ENCODE results near the gene ARPC1B.
"Not testable (repeated sequence)": the region's sequence is repeated elsewhere in the genome, so short reads cannot be mapped to it uniquely, and the experiment has no call there.

The ARPC1B gene

DNA sequence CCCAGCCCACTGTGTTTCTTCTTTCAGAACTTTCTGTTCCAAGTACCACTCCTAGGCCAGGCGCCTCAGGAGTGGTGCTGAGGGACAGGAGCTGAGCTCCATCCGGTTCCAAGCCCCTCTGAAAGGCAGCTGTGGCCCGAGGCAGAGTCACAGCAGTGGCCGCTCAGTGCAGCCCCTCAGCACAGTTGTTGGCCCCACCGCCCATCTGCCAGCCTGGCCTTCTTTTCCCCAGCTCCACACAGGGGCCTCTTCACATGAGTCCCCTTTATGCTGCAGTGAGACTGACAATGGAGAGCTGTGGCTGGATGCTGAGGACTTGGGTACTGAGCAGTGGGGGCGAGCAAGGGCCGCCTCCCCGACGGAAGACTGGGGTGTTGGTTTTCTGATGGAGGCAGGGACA is 43.7 kb downstream of the ARPC1B start:
- DNase-seq, result no peak

DNA sequence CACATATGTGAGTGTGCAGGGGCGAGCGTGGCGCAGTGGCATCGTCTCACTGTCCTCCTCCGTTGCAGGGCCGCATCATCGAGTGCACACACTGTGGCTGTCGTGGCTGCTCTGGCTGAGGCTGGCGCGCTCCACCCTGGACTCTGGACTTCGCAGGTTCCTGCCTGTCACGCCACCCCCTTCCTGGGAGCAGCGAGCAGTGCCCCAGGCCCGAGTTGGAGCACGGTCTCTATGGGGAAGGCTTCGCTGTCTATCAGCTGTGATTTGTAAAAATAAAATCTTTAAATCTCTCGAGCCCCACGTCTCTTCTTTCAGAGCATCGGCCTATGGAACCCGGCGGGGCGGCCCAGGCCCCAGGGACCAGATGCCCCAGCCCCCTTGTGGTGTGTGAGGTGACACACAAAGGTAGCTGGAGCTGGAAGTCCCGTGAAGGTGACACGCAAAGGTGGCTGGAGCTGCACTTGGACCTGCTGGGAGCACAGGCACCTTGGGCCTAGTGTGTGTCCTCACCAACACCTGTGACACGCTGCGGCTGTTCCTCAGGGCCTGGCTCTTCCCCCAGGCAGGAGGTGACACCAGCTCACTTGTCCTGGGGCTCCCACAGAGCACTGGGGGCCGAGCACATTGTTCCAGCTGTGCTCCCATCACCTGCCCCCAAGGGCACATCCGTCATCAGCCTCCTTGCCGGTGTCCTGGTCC is 44.9 kb downstream of the ARPC1B start:
- DNase-seq, result no peak

GRCh38 chr7:99420213-99420612 is 45.7 kb downstream of the ARPC1B start:
- no peak for DNase-seq

DNA sequence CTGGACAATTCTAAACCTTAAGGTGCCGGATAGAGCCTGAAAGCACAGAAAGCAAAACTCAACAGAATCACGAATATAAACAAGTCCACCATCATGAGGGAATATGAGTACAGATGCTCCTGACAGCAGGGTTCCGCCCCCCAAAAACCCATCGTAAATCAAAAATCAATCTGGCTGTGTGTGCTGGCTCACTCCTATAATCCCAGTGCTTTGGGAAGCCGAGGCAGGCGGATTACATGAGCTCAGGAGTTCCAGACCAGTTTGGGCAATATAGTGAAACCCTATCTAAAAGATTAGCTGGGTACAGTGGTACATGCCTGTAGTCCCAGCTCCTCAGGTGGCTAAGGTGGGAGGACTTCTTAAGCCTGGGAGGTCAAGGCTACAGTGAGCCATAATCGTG is 46.5 kb downstream of the ARPC1B start:
- DNase-seq, result no peak

DNA sequence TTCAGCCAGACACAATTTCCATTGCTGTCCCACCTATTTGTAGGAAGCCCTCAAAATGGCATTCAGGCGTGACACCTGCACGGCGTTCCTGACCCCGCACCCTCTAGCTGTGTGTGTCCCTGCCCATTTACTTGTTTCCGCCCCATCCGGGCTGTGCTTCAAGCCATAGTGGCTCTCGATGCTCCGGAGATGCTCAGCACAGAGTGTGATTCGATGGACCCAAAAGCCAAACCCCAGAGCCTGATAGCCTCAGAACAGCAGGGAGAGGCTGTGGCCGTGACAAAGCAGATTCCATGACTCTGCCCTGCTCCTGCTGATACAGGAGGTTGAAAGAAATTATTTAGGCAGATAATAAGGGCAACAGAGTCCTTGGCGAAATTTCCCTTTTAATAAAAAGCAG is 47.7 kb downstream of the ARPC1B start:
- peak; percentile 65 for DNase-seq

DNA sequence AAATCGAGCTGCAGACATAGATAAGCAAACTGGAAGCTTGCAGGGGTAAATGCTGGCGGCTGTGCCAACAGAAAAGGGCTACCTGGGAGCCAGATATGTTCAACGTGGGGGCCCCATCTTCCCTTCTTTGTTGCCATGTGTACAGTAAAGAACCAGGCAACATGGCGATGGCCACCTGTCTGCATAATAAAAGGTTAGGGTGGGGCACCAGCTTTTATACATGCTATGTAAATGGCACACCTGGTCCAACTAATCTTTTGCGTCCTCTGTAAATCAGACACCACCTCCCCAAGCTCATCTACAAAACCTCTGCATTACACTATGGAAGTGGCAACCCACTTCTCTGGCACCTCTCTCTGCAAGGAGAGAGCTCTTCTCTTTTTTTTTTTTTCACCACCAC is 48.1 kb downstream of the ARPC1B start:
- peak; percentile 69 for DNase-seq

GRCh38 chr7:99424932-99425730 is 50.6 kb downstream of the ARPC1B start:
- DNase-seq, result no peak

- DNase-seq, result peak; percentile 5
Measured at GRCh38 chr7:99428972-99429566, 54.5 kb downstream of the ARPC1B start.

- no peak for DNase-seq
Measured at GRCh38 chr7:99429756-99430155, 55.2 kb downstream of the ARPC1B start.

DNA sequence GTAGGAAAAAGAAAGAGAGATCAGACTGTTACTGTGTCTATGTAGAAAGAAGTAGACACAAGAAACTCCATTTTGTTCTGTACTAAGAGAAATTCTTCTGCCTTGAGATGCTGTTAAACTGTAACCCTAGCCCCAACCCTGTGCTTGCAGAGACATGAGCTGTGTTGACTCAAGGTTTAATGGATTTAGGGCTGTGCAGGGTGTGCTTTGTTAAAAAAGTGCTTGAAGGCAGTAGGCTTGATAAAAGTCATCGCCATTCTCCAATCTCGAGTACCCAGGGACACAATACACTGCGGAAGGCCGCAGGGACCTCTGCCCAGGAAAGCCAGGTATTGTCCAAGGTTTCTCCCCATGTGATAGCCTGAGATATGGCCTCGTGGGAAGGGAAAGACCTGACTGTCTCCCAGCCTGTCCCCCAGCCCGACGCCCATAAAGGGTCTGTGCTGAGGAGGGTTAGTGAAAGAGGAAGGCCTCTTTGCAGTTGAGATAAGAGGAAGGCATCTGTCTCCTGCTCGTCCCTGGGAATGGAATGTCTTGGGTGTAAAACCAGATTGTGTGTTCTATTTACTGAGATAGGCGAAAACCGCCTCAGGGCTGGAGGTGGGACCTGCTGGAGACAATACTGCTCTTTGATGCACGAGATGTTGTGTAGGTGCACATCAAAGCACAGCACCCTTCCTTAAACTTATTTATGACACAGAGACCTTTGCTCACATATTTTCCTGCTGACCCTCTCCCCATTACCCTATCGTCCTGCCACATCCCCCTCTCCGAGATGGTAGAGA is 57.4 kb downstream of the ARPC1B start:
- DNase-seq, result not testable (repeated sequence)

DNA sequence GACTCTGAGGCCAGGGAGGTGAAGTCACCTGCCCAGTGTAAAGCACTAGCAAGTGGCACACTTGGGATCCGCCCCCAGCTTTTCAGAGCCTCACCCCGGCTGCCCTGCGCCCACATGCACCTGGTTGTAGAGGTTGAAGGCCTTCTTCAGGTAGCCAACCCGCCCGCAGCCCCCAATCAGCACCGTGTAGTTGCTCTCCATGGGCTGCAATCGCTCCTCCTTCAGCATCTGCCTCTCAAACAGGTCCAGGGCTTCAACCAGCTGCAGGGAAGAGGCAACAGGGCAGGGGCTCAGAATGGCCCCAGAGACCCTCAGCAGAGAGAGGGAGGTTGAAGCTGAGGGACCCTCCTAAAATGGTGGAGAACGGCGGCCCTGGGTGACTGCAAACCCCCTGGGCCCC is 58.6 kb downstream of the ARPC1B start:
- no peak for DNase-seq

- no peak for DNase-seq
Measured at GRCh38 chr7:99437946-99438572, 63.5 kb downstream of the ARPC1B start.

DNA sequence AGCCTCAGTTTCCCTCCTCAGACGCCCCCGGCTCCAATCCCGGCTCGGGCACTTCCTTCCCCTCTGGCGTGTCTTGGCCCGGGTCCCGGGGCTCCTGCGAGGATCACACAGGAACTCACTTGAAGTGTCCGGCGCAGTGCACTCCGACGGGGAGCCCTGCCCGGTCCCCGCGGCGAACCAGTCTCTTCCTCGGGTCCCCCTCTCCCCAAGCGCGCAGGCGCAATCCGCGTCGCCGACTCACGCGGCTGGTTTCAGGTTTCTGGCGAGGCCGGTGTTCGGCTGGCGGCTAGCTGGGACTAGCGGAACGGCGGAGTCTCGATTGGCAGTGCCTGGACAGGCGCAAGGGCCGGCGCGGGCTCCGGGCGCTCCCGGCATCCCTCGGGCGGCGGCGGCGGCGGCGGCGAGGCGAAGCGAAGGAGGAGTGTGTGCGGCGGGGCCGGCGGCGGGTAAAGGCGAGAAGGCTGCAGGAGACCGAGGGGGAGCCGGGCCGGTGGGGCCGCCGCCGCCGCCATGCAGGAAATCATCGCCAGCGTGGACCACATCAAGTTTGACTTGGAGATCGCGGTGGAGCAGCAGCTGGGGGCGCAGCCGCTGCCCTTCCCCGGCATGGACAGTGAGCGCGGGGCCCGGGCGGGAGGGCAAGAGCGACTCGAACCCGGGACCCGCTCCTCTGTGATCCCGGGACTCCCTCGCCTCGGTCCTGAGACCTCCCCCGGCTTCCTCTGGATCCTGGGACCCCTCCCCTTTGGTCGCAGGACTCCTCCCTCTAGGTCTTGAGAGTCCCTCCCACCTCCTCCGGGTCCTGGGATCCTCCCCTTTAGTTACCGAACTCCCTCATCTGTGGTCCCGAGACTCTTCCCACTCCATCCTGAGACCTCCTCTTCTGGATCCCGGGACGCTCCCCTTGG is 64.3 kb downstream of the ARPC1B start, which contains the start of the genes CPSF4 and PTCD1:
Gene CPSF4, plus strand, starts transcription at position 371 of the 908 bp plus-strand sequence. Its CDS starts 140 bp downstream, at position 511.
Gene PTCD1, minus strand, starts transcription at position 226 of the 908 bp plus-strand sequence. CDS start 3,556 bp downstream, outside the sequence.
- peak; percentile 93 for DNase-seq

GRCh38 chr7:99440195-99440594 is 65.7 kb downstream of the ARPC1B start:
- no peak for DNase-seq

Measured in NCI-H345 (cell line).